MCF 10A (cell line): ENCODE measurements around the gene CALN1. TPM values are rescaled to one million over a fixed set of nuclear protein-coding genes. Genes with fewer than 3 reads are reported as not detected.

Experiments
- BruUV-seq: library from RNA; stranded (reverse); fragments of 400-500 nt; replicated peaks from 2 replicates; lab custom pipeline; 2021; lab: Mats Ljungman, UMichigan
- CTCF ChIA-PET: fragments of 300-600 bp; sonication (Branson Sonifier 250); formaldehyde crosslinking; extraction: SDS; loops from one replicate; lab custom pipeline; 2021; ENCODE audit warnings: antibody characterized with exemption, inconsistent platforms; lab: Yijun Ruan, JAX
- POLR2A ChIA-PET: fragments of 300-600, 350-650 bp; sonication (Branson Sonifier 250); formaldehyde crosslinking; extraction: SDS; loops from one replicate; lab custom pipeline; 2020; ENCODE audit warnings: antibody characterized with exemption, inconsistent platforms; lab: Yijun Ruan, JAX
- DNase-seq: peaks from one replicate; pipeline ENCODE4 v3.0.0-alpha.2; 2018; ENCODE audit not compliant: unreplicated experiment
- H3K27ac Mint-ChIP-seq: one replicate; pipeline ENCODE4 v1.8.0; 2022; ENCODE audit warnings: mild to moderate bottlenecking, low read depth, mixed read lengths; ENCODE audit not compliant: unreplicated experiment
- H3K27me3 Mint-ChIP-seq: one replicate; pipeline ENCODE4 v1.8.0; 2022; ENCODE audit warnings: mixed read lengths; ENCODE audit not compliant: insufficient read depth, unreplicated experiment
- H3K36me3 Mint-ChIP-seq: one replicate; pipeline ENCODE4 v1.8.0; 2022; ENCODE audit warnings: mild to moderate bottlenecking, moderate library complexity, mixed read lengths; ENCODE audit not compliant: insufficient read depth, unreplicated experiment
- H3K4me1 Mint-ChIP-seq: one replicate; pipeline ENCODE4 v1.8.0; 2022; ENCODE audit warnings: mixed read lengths; ENCODE audit not compliant: insufficient read depth, unreplicated experiment
- H3K4me3 Mint-ChIP-seq: one replicate; pipeline ENCODE4 v1.8.0; 2022; ENCODE audit warnings: mild to moderate bottlenecking, moderate library complexity, mixed read lengths; ENCODE audit not compliant: unreplicated experiment
- H3K9me3 Mint-ChIP-seq: one replicate; pipeline ENCODE4 v1.8.0; 2022; ENCODE audit warnings: mixed read lengths; ENCODE audit not compliant: unreplicated experiment
- CTCF ChIP-seq: fragments of 200-600 bp; IDR thresholded peaks from one replicate; pipeline ENCODE4 v1.8.0; 2022; ENCODE audit warnings: antibody characterized with exemption, mild to moderate bottlenecking; ENCODE audit not compliant: unreplicated experiment
- intact Hi-C: fragments of 100-400 bp; cut with micrococcal nuclease; formaldehyde crosslinking; loops from 2 replicates; pipeline ENCODE4 v1.14.1; 2022
- total RNA-seq: library from RNA; stranded (reverse); gene quantifications from 2 replicates; pipeline ENCODE4 v1.2.3, GENCODE V29; 2022

Gene CALN1
- total RNA-seq, 1 experiment from 2014 or later, result not detected

GRCh38 chr7:71753956-71754664, 658.0 kb downstream of the CALN1 start:
- CTCF ChIA-PET, result no interaction called here

GRCh38 chr7:71753236-71753635, 658.9 kb downstream of the CALN1 start:
- BruUV-seq, result no TSS peak
- H3K27me3 Mint-ChIP-seq, result no peaks in the 10 kb centered on the region
- CTCF ChIA-PET, result interaction anchor here (0.6 to 1.9 kb wide), 6 partner anchors 20 to 1034 kb away, joined by 3 to 5 read pairs (median 4); no protein-coding TSS in a partner anchor

More at GRCh38 chr7:71753956-71754664, 658.0 kb downstream of the CALN1 start:
- Mint-ChIP-seq H3K27ac (no peak overlapping the region), H3K27me3 (no peaks in the 10 kb centered on the region), H3K9me3 (peaks cover 10% of the 10 kb centered on the region), H3K4me3 (no peak overlapping the region), H3K36me3 (no peaks in the 10 kb centered on the region), H3K4me1 (no peaks in the 10 kb centered on the region)
- intact Hi-C loops, result loop anchor here (1.0 kb wide), 1 partner anchor 740 kb away; no protein-coding TSS in a partner anchor
- BruUV-seq, result no TSS peak
- POLR2A ChIA-PET, result no interaction called here
- no peak for DNase-seq
- TF ChIP-seq CTCF, result no peak

GRCh38 chr7:71752171-71752935, 659.8 kb downstream of the CALN1 start:
- no peaks in the 10 kb centered on the region for H3K27me3 Mint-ChIP-seq
- intact Hi-C loops, result no loop called here
- ChIA-PET CTCF (interaction anchor here (0.5 to 1.9 kb wide), 12 partner anchors 19 to 1034 kb away, joined by 3 to 6 read pairs (median 4); no protein-coding TSS in a partner anchor), POLR2A (no interaction called here)
- no peak overlapping the region for H3K4me3 Mint-ChIP-seq
- no peak overlapping the region for H3K27ac Mint-ChIP-seq
- no TSS peak for BruUV-seq
- TF ChIP-seq CTCF, result peak; percentile 69
- no peak for DNase-seq
- H3K9me3 Mint-ChIP-seq, result peaks cover 14% of the 10 kb centered on the region
- H3K36me3 Mint-ChIP-seq, result no peaks in the 10 kb centered on the region
- H3K4me1 Mint-ChIP-seq, result no peaks in the 10 kb centered on the region

More at GRCh38 chr7:71753236-71753635, 658.9 kb downstream of the CALN1 start:
- no peak for DNase-seq
- H3K4me3 Mint-ChIP-seq, result no peak overlapping the region
- intact Hi-C loops, result loop anchor here (1.0 kb wide), 1 partner anchor 741 kb away; no protein-coding TSS in a partner anchor
- H3K9me3 Mint-ChIP-seq, result peaks cover 14% of the 10 kb centered on the region
- H3K4me1 Mint-ChIP-seq, result no peaks in the 10 kb centered on the region
- TF ChIP-seq CTCF, result no peak
- H3K27ac Mint-ChIP-seq, result no peak overlapping the region
- no peaks in the 10 kb centered on the region for H3K36me3 Mint-ChIP-seq
- POLR2A ChIA-PET, result no interaction called here

GRCh38 chr7:71750290-71750689, 661.8 kb downstream of the CALN1 start:
- intact Hi-C loops, result no loop called here
- H3K9me3 Mint-ChIP-seq, result peaks cover 5% of the 10 kb centered on the region
- H3K27ac Mint-ChIP-seq, result no peak overlapping the region
- ChIA-PET CTCF (interaction anchor here (0.9 kb wide), 1 partner anchor 17 kb away, joined by 3 read pairs; no protein-coding TSS in a partner anchor), POLR2A (no interaction called here)
- TF ChIP-seq CTCF, result no peak
- DNase-seq, result no peak
- H3K36me3 Mint-ChIP-seq, result no peaks in the 10 kb centered on the region
- H3K4me3 Mint-ChIP-seq, result no peak overlapping the region
- H3K4me1 Mint-ChIP-seq, result no peaks in the 10 kb centered on the region
- H3K27me3 Mint-ChIP-seq, result no peaks in the 10 kb centered on the region
- no TSS peak for BruUV-seq
